Mammary microvascular endothelial cell (primary cell): ENCODE measurements around the gene WDR70. TPM values are rescaled to one million over a fixed set of nuclear protein-coding genes. Genes with fewer than 3 reads are reported as not detected.

ENCODE experiments used
- total RNA-seq: library from RNA; depleted of rRNA; stranded (reverse); fragments of >200 nt; gene quantifications from 2 replicates; pipeline ENCODE4 v1.2.3, GENCODE V29; 2015

WDR70 gene
- 16.2 and 25.0 TPM in 2 replicates for total RNA-seq

GRCh38 chr5:37379100-37379628, at the start of gene WDR70:
WDR70 (plus strand) TSS chr5:37379318; CDS start chr5:37379368, 50 bp downstream.

GRCh38 chr5:37370864-37371726, 8.0 kb upstream of the WDR70 start, which contains the start of gene NUP155:
NUP155 (minus strand) TSS chr5:37371106; CDS start chr5:37370977, 129 bp downstream.

Other genes with a start within 250 kb of the WDR70 start
- gene CPLANE1, start 129.9 kb upstream of the WDR70 start, total RNA-seq: 8.5 and 12.6 TPM in 2 replicates
- gene NUP155, start 8.2 kb upstream of the WDR70 start, total RNA-seq: 27.7 and 29.7 TPM in 2 replicates